GM12878 (cell line): ENCODE results near the gene DMPK. TPM values are rescaled to one million over a fixed set of nuclear protein-coding genes. Genes with fewer than 3 reads are reported as not detected.

Experiments
- EGR1 ChIP-seq, 2 experiments: IDR thresholded peaks; 1 replicate in 1 of 2; 2 replicates in 1 of 2; pipeline ENCODE4 v1.6.1; 2011 to 2012; ENCODE audit warnings: low read depth in 2 of 2, low read length in 2 of 2, borderline replicate concordance in 1 of 2, mild to moderate bottlenecking in 1 of 2, moderate library complexity in 1 of 2
- GATAD2B ChIP-seq: fragments of 450-650 bp; conservative IDR thresholded peaks from 2 replicates; pipeline ENCODE4 v1.6.1; 2017; ENCODE audit warnings: low read depth, mild to moderate bottlenecking, moderate library complexity
- MXI1 ChIP-seq: fragments of 150-350 bp; IDR thresholded peaks from 2 replicates; pipeline ENCODE4 v1.6.1; 2011; ENCODE audit warnings: low read depth, mild to moderate bottlenecking, inconsistent platforms, low read length, improper control_type of control experiment
- RELA ChIP-seq: fragments of 450-650 bp; IDR thresholded peaks from 2 replicates; pipeline ENCODE4 v1.8.0; 2014; ENCODE audit warnings: borderline replicate concordance; ENCODE audit not compliant: partially characterized antibody
- RFX5 ChIP-seq: IDR thresholded peaks from 2 replicates; pipeline ENCODE4 v1.6.1; 2011; ENCODE audit warnings: low read depth, low read length, improper control_type of control experiment
- SPI1 ChIP-seq: IDR thresholded peaks from 2 replicates; pipeline ENCODE4 v1.6.1; 2011; ENCODE audit warnings: low read depth, mild to moderate bottlenecking, low read length, moderate library complexity, borderline replicate concordance; ENCODE audit not compliant: insufficient read depth
- SREBF1 ChIP-seq: IDR thresholded peaks from 2 replicates; pipeline ENCODE4 v1.6.1; 2012; ENCODE audit warnings: mild to moderate bottlenecking, low read length
- TCF7 ChIP-seq: IDR thresholded peaks from 2 replicates; pipeline ENCODE4 v1.6.1; 2014; ENCODE audit warnings: antibody characterized with exemption, borderline replicate concordance
- polyA plus RNA-seq, 11 experiments: library from polyadenylated mRNA; depleted of rRNA in 4 of 11; unstranded in 6 of 11; stranded (reverse) in 5 of 11; fragments of >200 nt; fragmentation: Nextera tagmentation in 4 of 11; fragmentation: Illumina TruSeq in 1 of 11; extraction: Ambion mirVana in 4 of 11; extraction: Trizol in 1 of 11; gene quantifications; 1 replicate in 1 of 11; 2 replicates in 10 of 11; pipeline versions ENCODE4 v1.2.1 to v1.2.3, GENCODE V29; 2011 to 2016; ENCODE audit warnings: inconsistent platforms in 2 of 11, missing spikeins in 2 of 11, low read depth in 1 of 11
- total RNA-seq, 4 experiments: library from RNA; depleted of rRNA in 3 of 4; stranded (reverse); fragments of >200 nt in 3 of 4; fragmentation: Illumina TruSeq in 1 of 4; extraction: Trizol in 1 of 4; gene quantifications; 2 replicates each; pipeline versions ENCODE4 v1.2.1 to v1.2.3, GENCODE V29; 2013 to 2021
- TF ChIP-seq, protein P1 (sequence below): fragments of 450-650 bp; IDR thresholded peaks from 2 replicates; pipeline ENCODE4 v1.6.1; 2017; ENCODE audit warnings: low read depth, mild to moderate bottlenecking, moderate library complexity
- TF ChIP-seq, protein P2 (sequence below): fragments of 450-650 bp; conservative IDR thresholded peaks from 2 replicates; pipeline ENCODE4 v1.6.1; 2017; ENCODE audit warnings: mild to moderate bottlenecking, moderate library complexity

The DMPK gene
- total and polyA plus RNA-seq, 10 of the 15 experiments (the other 5 are each of a cell fraction or from before 2014, with no cell fraction given): 0.60 to 33.6 (median 5.2) TPM

DNA sequence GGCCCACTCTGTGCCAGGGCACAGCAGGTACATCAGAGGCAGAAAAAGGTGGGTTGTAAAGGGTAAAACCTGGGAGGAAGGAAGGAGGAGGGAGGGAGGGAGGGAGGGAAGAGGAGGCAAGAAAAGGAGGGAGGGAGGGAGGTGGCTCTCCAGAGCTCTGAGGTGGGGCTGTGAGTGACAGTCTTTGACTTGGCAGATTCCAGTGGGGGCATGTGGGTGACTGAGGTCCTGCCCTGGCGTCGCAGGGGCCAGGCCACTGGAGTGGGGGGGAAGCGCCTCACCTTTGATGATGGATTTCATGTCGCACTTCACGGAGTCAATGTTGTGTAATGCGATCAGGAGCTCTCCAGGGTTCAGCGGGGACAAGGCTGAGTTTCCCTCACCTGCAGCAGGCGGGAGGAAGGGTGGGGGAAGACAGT, 38.8 kb upstream of the DMPK start (continued):
- TF ChIP-seq, protein P1, sequence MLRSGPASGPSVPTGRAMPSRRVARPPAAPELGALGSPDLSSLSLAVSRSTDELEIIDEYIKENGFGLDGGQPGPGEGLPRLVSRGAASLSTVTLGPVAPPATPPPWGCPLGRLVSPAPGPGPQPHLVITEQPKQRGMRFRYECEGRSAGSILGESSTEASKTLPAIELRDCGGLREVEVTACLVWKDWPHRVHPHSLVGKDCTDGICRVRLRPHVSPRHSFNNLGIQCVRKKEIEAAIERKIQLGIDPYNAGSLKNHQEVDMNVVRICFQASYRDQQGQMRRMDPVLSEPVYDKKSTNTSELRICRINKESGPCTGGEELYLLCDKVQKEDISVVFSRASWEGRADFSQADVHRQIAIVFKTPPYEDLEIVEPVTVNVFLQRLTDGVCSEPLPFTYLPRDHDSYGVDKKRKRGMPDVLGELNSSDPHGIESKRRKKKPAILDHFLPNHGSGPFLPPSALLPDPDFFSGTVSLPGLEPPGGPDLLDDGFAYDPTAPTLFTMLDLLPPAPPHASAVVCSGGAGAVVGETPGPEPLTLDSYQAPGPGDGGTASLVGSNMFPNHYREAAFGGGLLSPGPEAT: no peak
- TF ChIP-seq TCF7 (no peak), MXI1 (no peak), SPI1 (no peak), RELA (no peak), RFX5 (no peak), SREBF1 (no peak), EGR1 (IDR thresholded peaks at IDR 0.05; ENCODE audit: borderline replicate concordance in 1 of 2, low read depth in 2 of 2, low read length in 2 of 2) (no peak), GATAD2B (no peak)
- TF ChIP-seq, protein P2, sequence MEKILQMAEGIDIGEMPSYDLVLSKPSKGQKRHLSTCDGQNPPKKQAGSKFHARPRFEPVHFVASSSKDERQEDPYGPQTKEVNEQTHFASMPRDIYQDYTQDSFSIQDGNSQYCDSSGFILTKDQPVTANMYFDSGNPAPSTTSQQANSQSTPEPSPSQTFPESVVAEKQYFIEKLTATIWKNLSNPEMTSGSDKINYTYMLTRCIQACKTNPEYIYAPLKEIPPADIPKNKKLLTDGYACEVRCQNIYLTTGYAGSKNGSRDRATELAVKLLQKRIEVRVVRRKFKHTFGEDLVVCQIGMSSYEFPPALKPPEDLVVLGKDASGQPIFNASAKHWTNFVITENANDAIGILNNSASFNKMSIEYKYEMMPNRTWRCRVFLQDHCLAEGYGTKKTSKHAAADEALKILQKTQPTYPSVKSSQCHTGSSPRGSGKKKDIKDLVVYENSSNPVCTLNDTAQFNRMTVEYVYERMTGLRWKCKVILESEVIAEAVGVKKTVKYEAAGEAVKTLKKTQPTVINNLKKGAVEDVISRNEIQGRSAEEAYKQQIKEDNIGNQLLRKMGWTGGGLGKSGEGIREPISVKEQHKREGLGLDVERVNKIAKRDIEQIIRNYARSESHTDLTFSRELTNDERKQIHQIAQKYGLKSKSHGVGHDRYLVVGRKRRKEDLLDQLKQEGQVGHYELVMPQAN: no peak
